ENCODE measurements around the gene PLA2G2F. TPM values are rescaled to one million over a fixed set of nuclear protein-coding genes. Genes with fewer than 3 reads are reported as not detected.

The PLA2G2F gene
- total and polyA plus RNA-seq, 2 experiments from 2014 or later: not detected

- no peaks in the 10 kb centered on the region for H3K79me2 ChIP-seq (replicated peaks; ENCODE audit: insufficient read depth)
- peaks cover 13% of the 10 kb centered on the region for H3K27me3 ChIP-seq (ENCODE audit: insufficient read depth)
- no peak overlapping the region for H2AFZ ChIP-seq
- peaks cover 23% of the 10 kb centered on the region for H3K4me1 Mint-ChIP-seq
- DNase-seq (ENCODE audit: low spot score): no peak
- H3K4me2 ChIP-seq: no peak overlapping the region
- no peak overlapping the region for H3K4me3 ChIP-seq
- H3K27ac ChIP-seq (ENCODE audit: low read depth): no peak overlapping the region
- 0 out of 3 replicates have a peak, but pooled peaks cover 3% of the 10 kb centered on the region for H3K9me3 Mint-ChIP-seq
- H3K9me2 ChIP-seq (ENCODE audit: insufficient read depth): no peaks in the 10 kb centered on the region
- ATAC-seq: no peak
- peaks cover 16% of the 10 kb centered on the region for H3K27me3 Mint-ChIP-seq (ENCODE audit: insufficient read depth, low read depth, poor library complexity)
- no peak for TF ChIP-seq CREB1 (CRISPR knock-in tag; IDR thresholded peaks at IDR 0.05; ENCODE audit: low read depth)
- no peak for TF ChIP-seq EZH2 (IDR thresholded peaks at IDR 0.05; ENCODE audit: low read depth, unreplicated experiment)
- no peak for TF ChIP-seq NANOG (IDR thresholded peaks at IDR 0.05; ENCODE audit: borderline replicate concordance)
- TF ChIP-seq, protein P1, sequence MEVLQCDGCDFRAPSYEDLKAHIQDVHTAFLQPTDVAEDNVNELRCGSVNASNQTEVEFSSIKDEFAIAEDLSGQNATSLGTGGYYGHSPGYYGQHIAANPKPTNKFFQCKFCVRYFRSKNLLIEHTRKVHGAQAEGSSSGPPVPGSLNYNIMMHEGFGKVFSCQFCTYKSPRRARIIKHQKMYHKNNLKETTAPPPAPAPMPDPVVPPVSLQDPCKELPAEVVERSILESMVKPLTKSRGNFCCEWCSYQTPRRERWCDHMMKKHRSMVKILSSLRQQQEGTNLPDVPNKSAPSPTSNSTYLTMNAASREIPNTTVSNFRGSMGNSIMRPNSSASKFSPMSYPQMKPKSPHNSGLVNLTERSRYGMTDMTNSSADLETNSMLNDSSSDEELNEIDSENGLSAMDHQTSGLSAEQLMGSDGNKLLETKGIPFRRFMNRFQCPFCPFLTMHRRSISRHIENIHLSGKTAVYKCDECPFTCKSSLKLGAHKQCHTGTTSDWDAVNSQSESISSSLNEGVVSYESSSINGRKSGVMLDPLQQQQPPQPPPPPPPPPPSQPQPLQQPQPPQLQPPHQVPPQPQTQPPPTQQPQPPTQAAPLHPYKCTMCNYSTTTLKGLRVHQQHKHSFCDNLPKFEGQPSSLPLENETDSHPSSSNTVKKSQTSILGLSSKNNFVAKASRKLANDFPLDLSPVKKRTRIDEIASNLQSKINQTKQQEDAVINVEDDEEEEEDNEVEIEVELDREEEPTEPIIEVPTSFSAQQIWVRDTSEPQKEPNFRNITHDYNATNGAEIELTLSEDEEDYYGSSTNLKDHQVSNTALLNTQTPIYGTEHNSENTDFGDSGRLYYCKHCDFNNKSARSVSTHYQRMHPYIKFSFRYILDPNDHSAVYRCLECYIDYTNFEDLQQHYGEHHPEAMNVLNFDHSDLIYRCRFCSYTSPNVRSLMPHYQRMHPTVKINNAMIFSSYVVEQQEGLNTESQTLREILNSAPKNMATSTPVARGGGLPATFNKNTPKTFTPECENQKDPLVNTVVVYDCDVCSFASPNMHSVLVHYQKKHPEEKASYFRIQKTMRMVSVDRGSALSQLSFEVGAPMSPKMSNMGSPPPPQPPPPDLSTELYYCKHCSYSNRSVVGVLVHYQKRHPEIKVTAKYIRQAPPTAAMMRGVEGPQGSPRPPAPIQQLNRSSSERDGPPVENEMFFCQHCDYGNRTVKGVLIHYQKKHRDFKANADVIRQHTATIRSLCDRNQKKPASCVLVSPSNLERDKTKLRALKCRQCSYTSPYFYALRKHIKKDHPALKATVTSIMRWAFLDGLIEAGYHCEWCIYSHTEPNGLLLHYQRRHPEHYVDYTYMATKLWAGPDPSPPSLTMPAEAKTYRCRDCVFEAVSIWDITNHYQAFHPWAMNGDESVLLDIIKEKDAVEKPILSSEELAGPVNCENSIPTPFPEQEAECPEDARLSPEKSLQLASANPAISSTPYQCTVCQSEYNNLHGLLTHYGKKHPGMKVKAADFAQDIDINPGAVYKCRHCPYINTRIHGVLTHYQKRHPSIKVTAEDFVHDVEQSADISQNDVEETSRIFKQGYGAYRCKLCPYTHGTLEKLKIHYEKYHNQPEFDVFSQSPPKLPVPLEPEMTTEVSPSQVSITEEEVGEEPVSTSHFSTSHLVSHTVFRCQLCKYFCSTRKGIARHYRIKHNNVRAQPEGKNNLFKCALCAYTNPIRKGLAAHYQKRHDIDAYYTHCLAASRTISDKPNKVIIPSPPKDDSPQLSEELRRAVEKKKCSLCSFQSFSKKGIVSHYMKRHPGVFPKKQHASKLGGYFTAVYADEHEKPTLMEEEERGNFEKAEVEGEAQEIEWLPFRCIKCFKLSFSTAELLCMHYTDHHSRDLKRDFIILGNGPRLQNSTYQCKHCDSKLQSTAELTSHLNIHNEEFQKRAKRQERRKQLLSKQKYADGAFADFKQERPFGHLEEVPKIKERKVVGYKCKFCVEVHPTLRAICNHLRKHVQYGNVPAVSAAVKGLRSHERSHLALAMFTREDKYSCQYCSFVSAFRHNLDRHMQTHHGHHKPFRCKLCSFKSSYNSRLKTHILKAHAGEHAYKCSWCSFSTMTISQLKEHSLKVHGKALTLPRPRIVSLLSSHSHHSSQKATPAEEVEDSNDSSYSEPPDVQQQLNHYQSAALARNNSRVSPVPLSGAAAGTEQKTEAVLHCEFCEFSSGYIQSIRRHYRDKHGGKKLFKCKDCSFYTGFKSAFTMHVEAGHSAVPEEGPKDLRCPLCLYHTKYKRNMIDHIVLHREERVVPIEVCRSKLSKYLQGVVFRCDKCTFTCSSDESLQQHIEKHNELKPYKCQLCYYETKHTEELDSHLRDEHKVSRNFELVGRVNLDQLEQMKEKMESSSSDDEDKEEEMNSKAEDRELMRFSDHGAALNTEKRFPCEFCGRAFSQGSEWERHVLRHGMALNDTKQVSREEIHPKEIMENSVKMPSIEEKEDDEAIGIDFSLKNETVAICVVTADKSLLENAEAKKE (CRISPR knock-in tag; IDR thresholded peaks at IDR 0.05): no peak
- TF ChIP-seq STAT1 (IDR thresholded peaks at IDR 0.05; ENCODE audit: unreplicated experiment): no peak
- no peak for TF ChIP-seq ZNF331 (CRISPR knock-in tag; IDR thresholded peaks at IDR 0.05; ENCODE audit: low read depth)
- TF ChIP-seq EZH2phosphoT487 (IDR thresholded peaks at IDR 0.05; ENCODE audit: unreplicated experiment): no peak
- TF ChIP-seq POLR2AphosphoS5 (IDR thresholded peaks at IDR 0.05; ENCODE audit: low read depth): no peak
- TF ChIP-seq ZNF114 (CRISPR knock-in tag; IDR thresholded peaks at IDR 0.05): no peak
- TF ChIP-seq JUNB (IDR thresholded peaks at IDR 0.05; ENCODE audit: unreplicated experiment): no peak
- TF ChIP-seq, protein P2, sequence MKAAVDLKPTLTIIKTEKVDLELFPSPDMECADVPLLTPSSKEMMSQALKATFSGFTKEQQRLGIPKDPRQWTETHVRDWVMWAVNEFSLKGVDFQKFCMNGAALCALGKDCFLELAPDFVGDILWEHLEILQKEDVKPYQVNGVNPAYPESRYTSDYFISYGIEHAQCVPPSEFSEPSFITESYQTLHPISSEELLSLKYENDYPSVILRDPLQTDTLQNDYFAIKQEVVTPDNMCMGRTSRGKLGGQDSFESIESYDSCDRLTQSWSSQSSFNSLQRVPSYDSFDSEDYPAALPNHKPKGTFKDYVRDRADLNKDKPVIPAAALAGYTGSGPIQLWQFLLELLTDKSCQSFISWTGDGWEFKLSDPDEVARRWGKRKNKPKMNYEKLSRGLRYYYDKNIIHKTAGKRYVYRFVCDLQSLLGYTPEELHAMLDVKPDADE (IDR thresholded peaks at IDR 0.05): no peak
- no peaks in the 10 kb centered on the region for H3K36me3 ChIP-seq (ENCODE audit: insufficient read depth)
- peaks cover 9% of the 10 kb centered on the region for H3K4me1 ChIP-seq (ENCODE audit: insufficient read depth)
- no peaks in the 10 kb centered on the region for H4K20me1 ChIP-seq (replicated peaks; ENCODE audit: insufficient read depth)
- no peak overlapping the region for H3K27ac Mint-ChIP-seq
- H3K4me3 Mint-ChIP-seq: no peak overlapping the region
- no peaks in the 10 kb centered on the region; the same call in 2 of the 3 replicates for H3K36me3 Mint-ChIP-seq (ENCODE audit: low read depth)
- H3F3A ChIP-seq (replicated peaks; ENCODE audit: low read depth): no peaks in the 10 kb centered on the region
Observed at GRCh38 chr1:20187813-20188454, 48.8 kb downstream of the PLA2G2F start.
